ENCODE results near the gene SFI1.
A peak's percentile ranks its signal among the peaks of the same experiment; 100 is the strongest.

The SFI1 gene

DNA sequence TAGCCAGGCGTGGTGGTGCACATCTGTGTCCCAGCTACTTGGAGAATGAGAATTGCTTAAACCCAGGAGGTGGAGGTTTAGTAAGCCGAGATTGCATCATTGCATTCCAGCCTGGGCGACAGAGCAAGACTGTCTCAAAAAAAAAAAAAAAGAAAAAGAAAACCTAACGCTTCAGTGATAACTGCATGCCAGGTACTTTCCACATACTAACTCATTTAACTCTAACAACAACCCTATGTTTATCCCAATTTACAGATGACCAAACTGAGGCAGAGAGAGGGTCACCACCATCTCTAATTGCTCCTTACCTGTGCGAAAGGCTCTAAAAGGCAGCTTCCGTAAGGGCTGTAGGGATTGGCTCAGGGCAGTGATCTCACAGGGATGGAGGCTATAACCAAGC, 154.1 kb downstream of the SFI1 start:
- TF ChIP-seq, protein P1, sequence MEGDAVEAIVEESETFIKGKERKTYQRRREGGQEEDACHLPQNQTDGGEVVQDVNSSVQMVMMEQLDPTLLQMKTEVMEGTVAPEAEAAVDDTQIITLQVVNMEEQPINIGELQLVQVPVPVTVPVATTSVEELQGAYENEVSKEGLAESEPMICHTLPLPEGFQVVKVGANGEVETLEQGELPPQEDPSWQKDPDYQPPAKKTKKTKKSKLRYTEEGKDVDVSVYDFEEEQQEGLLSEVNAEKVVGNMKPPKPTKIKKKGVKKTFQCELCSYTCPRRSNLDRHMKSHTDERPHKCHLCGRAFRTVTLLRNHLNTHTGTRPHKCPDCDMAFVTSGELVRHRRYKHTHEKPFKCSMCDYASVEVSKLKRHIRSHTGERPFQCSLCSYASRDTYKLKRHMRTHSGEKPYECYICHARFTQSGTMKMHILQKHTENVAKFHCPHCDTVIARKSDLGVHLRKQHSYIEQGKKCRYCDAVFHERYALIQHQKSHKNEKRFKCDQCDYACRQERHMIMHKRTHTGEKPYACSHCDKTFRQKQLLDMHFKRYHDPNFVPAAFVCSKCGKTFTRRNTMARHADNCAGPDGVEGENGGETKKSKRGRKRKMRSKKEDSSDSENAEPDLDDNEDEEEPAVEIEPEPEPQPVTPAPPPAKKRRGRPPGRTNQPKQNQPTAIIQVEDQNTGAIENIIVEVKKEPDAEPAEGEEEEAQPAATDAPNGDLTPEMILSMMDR (conservative IDR thresholded peaks at IDR 0.05): no peak
- TF ChIP-seq ZFX (IDR thresholded peaks at IDR 0.05): no peak

DNA sequence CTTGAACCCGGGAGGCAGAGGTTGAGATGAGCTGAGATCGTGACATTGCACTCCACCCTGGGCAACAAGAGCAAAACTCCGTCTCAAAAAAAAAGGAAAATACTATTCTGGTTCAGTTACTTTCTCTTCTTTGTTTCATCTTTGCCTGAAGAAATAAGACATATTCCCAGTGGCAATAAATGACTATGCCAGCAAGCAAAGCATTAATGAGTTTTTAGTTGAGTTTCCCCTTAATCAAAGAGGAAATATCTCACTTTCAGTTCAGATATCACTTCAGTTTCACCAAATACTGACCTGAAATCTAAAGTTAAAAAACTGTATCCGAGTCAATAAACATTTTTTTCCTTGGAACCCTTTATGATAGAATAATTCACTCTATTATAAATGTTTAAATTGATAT, 155.3 kb downstream of the SFI1 start:
- H3K27ac ChIP-seq: no peak overlapping the region
- TF ChIP-seq ZFX (IDR thresholded peaks at IDR 0.05): no peak
- TF ChIP-seq, protein P1 (conservative IDR thresholded peaks at IDR 0.05): no peak

More for the DNA sequence above, 154.1 kb downstream of the SFI1 start:
- H3K27ac ChIP-seq: no peak overlapping the region

DNA sequence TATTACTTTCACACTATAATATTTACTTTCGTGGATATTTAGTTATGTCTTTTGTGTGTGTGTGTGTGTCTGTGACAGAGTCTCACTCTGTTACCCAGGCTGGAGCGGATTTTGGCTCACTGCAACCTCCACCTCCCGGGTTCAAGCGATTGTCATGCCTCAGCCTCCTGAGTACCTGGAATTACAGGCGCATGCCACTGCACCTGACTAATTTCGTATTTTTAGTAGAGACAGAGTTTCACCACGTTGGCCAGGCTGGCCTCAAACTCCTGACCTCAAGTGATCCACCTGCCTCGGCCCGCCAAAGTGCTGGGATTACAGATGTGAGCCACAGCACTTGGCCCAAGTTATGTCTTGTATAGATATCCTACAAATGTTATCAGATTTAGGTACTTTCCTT, 155.8 kb downstream of the SFI1 start:
- TF ChIP-seq, protein P1 (conservative IDR thresholded peaks at IDR 0.05): no peak
- TF ChIP-seq ZFX (IDR thresholded peaks at IDR 0.05): no peak
- H3K27ac ChIP-seq: no peak overlapping the region

DNA sequence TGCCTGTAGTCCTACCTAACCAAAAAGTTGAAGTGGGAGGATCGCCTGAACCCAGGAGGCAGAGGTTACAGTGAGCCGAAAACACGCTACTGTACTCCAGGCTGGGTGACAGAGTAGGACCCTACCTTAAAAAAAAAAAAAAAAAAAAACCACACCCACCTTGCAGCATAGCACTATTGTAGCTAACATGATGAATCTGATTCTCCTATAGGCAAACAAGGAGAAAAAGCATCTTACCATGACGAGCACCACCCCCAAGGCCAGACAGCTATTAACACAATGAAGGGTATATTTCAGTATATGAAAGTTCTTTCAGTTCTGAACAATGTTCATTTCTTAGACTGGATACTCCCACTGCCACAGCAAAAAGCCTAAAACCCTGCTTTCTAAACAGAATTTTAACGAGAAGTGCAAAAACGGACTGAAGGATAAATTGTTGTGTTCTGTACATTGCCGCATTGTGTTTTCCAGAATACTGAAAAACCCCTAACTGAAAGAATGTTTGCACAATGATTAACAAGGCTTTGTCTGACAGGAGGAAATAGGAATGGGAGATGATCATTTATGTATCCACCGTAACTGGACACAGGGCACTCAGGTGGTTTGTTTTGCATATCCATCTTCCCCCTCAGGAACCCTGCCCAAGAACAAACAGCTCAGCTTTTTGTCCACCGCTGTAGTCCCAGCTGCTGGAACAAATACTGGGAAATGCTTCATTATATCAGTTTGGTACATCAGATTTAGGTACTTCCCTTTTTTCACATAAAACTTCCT, 156.8 kb downstream of the SFI1 start:
- TF ChIP-seq, protein P1 (conservative IDR thresholded peaks at IDR 0.05): no peak
- no peak for TF ChIP-seq ZFX (IDR thresholded peaks at IDR 0.05)
- peak overlapping the region; percentile 43 for H3K27ac ChIP-seq

DNA sequence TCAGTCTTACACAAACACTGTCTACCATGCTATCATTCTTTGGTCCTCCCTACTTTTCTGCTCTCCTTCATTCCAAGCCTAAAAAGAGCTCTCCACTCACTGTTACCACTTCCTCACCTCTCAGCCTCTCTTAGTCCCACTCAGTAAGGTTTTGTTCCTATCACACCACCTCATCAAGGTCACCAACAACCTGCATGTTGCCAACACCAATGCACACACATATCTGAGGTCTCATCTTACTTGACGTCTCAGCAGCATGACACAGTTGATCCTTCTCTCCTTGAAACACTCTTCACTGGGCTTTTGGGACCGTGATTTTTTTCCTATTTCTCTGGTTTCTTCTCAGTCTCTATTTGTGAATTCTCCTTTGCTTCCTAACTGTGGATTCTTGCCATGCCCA, 157.6 kb downstream of the SFI1 start:
- TF ChIP-seq, protein P1 (conservative IDR thresholded peaks at IDR 0.05): no peak
- TF ChIP-seq ZFX (IDR thresholded peaks at IDR 0.05): no peak
- peak overlapping the region; percentile 43 for H3K27ac ChIP-seq

DNA sequence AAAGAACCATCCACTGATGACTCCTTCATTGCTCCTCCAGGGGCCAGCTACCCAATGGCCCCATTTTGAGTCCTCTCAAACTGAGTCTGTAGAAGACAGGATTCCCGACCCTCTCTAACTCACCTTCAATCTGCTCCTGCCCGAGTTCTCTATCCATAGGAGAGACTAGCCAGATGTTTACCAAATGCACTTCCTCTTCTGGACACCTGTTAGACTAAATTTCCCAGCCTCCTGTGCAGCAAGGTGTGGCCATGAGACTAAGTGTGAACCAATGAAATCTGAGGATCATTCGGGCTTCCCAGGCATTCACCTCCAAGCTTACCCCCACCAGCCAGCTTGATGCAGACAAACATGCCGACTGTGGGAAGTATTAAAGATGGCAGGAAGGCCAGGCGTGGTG, 158.1 kb downstream of the SFI1 start:
- H3K27ac ChIP-seq: no peak overlapping the region; the same call in 1 of the 2 replicates
- TF ChIP-seq ZFX (IDR thresholded peaks at IDR 0.05): no peak
- TF ChIP-seq, protein P1 (conservative IDR thresholded peaks at IDR 0.05): no peak

DNA sequence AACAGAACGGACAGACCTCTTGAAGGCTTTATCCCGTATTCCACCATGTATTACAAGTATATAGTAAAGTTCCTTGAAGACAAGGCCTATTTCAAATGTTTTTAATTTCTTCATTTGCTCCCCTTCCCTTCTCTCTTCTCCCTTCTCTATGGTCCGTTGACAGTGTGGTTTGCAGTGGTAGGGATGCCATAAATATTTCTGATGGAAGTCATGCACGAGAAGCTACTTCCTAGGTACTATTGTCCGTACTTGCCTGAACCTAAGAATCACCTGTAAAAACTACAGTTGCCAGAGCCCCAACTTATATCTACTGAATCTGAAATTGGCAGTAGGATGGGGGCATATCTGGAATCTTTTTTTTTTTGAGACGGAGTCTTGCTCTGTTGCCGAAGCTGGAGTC, 162.9 kb downstream of the SFI1 start:
- no peak for TF ChIP-seq ZFX (IDR thresholded peaks at IDR 0.05)
- TF ChIP-seq, protein P1 (conservative IDR thresholded peaks at IDR 0.05): no peak
- H3K27ac ChIP-seq: no peak overlapping the region

DNA sequence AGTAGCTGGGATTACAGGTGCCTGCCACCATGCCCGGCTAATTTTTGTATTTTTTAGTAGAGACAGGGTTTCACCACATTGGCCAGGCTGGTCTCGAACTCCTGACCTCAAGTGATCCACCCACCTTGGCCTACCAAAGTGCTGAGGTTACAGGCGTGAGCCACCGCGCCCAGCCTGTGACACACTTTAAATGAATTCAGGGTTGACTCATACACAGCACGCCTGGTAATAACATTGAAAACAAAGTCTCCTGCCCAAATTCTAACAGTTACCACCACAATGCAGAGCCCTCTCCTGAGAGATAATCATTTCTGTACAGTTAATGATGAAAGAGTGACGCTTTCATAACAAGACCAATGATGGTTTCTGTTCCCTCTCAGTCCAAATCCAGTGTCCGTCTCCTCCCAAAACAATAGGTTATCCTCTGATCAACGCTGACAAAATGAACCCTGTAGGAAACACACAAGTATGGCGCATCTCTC, 164.6 kb downstream of the SFI1 start:
- H3K27ac ChIP-seq: peak overlapping the region; percentile 76

Measured in C4-2B (cell line).